Measurements from ENCODE around the gene GNG7.
"Not testable (repeated sequence)": the region's sequence is repeated elsewhere in the genome, so short reads cannot be mapped to it uniquely, and the experiment has no call there.

The GNG7 gene

GRCh38 chr19:2716275-2716650, 13.8 kb upstream of the GNG7 start:
- no peak for TF ChIP-seq CTCF (IDR thresholded peaks at IDR 0.05; ENCODE audit: borderline replicate concordance, insufficient read depth, low read depth, low read length)
- no peak overlapping the region for H3K4me3 ChIP-seq (ENCODE audit: low read depth, low read length)

GRCh38 chr19:2715470-2716274, 13.2 kb upstream of the GNG7 start:
- no peak overlapping the region for H3K4me3 ChIP-seq (ENCODE audit: low read depth, low read length)
- no peak for TF ChIP-seq CTCF (IDR thresholded peaks at IDR 0.05; ENCODE audit: borderline replicate concordance, insufficient read depth, low read depth, low read length)

- no peak overlapping the region for H3K4me3 ChIP-seq (ENCODE audit: low read depth, low read length)
- no peak for TF ChIP-seq CTCF (IDR thresholded peaks at IDR 0.05; ENCODE audit: borderline replicate concordance, insufficient read depth, low read depth, low read length)
These were observed 12.2 kb upstream of the GNG7 start for GRCh38 chr19:2714531-2715269.

- H3K4me3 ChIP-seq (ENCODE audit: low read depth, low read length) = not testable (repeated sequence)
These were observed 11.6 kb upstream of the GNG7 start for GRCh38 chr19:2714102-2714501.

GRCh38 chr19:2713170-2713569, 10.7 kb upstream of the GNG7 start:
- H3K4me3 ChIP-seq (ENCODE audit: low read depth, low read length) = not testable (repeated sequence)

- no peak for TF ChIP-seq CTCF (IDR thresholded peaks at IDR 0.05; ENCODE audit: borderline replicate concordance, insufficient read depth, low read depth, low read length)
- H3K4me3 ChIP-seq (ENCODE audit: low read depth, low read length) = no peak overlapping the region
These were observed 9.3 kb upstream of the GNG7 start for GRCh38 chr19:2711875-2712205.

GRCh38 chr19:2711172-2711874, 8.8 kb upstream of the GNG7 start:
- no peak for TF ChIP-seq CTCF (IDR thresholded peaks at IDR 0.05; ENCODE audit: borderline replicate concordance, insufficient read depth, low read depth, low read length)
- no peak overlapping the region for H3K4me3 ChIP-seq (ENCODE audit: low read depth, low read length)

- no peak overlapping the region for H3K4me3 ChIP-seq (ENCODE audit: low read depth, low read length)
- no peak for TF ChIP-seq CTCF (IDR thresholded peaks at IDR 0.05; ENCODE audit: borderline replicate concordance, insufficient read depth, low read depth, low read length)
These were observed 3.8 kb upstream of the GNG7 start for GRCh38 chr19:2706251-2706650.
